ENCODE measurements around the gene SLC37A2.

DNA sequence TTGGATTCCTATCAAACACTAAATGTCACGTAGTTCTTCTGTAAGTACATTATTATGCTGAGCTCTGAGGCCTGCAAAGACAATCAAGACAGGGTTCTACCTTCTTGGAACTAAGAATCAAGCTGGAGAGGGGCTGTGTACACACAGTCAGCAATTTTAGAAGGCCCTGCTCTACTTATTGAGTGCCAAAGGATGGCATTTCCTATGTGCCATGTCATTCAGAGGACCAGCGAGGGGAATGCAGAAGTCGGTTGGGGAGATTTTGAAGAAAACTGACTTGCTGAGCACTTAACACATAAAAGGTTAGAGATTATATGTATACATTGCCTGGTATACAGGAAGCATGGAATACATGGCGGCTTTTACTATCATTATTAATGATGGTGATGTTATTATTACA, 5.3 kb downstream of the SLC37A2 start:
- TF ChIP-seq, protein P1, sequence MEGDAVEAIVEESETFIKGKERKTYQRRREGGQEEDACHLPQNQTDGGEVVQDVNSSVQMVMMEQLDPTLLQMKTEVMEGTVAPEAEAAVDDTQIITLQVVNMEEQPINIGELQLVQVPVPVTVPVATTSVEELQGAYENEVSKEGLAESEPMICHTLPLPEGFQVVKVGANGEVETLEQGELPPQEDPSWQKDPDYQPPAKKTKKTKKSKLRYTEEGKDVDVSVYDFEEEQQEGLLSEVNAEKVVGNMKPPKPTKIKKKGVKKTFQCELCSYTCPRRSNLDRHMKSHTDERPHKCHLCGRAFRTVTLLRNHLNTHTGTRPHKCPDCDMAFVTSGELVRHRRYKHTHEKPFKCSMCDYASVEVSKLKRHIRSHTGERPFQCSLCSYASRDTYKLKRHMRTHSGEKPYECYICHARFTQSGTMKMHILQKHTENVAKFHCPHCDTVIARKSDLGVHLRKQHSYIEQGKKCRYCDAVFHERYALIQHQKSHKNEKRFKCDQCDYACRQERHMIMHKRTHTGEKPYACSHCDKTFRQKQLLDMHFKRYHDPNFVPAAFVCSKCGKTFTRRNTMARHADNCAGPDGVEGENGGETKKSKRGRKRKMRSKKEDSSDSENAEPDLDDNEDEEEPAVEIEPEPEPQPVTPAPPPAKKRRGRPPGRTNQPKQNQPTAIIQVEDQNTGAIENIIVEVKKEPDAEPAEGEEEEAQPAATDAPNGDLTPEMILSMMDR (IDR thresholded peaks at IDR 0.05) = no peak
- TF ChIP-seq POLR2A (IDR thresholded peaks at IDR 0.05) = no peak
- no peak for TF ChIP-seq POLR2AphosphoS5 (IDR thresholded peaks at IDR 0.05)
- TF ChIP-seq EP300 (IDR thresholded peaks at IDR 0.05) = no peak

Measured in gastroesophageal sphincter (tissue), 3 donors.